HG02938 (cell line): ENCODE data around the gene CS.

Experiments used
- ATAC-seq: cut with Tn5 transposase; IDR thresholded peaks from one replicate; pipeline ENCODE4 v1.9.1; 2021; ENCODE audit warnings: mild to moderate bottlenecking, moderate library complexity; ENCODE audit not compliant: unreplicated experiment

The CS gene

DNA sequence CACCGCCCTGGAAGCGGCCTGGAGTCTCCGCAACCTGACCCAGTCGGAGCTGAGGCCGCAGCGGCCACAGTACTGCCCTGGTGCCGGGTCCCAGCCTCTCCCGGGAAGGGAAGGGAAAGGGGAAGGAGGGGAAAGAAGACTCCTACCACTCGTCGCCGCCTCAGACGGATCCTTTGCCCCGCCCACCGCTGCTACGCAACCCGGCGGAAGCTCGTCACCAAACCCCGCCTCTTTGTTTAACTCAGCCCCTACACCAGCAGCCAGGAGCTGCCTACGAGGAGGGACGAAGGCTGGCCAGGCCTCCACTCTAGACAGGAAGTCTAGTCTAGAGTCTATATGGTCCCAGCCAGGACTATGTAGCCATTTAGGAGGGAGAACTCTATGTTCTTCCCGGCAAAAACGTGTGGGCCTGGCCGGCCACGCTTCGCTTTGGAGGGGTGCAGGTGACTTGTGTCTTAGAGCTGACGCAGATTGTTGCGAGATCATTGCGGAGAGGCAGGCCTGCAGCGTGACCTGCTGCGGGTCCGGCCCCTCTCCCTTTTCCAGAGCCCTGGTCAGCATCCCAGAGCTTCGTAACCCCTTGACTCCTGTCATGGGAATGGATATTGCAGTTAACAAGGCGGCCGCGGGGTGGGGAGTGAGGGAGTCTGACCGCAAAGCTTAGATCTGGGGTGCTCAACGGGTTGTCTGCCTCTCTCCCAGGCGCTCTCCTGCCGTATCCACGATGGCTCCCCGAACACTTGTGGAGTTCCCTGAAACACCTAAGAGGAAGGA is 78.2 kb downstream of the CS start, which contains the start of gene RNF41:
TSS of gene RNF41 (minus strand) at position 166 of the 774 bp plus-strand sequence. CDS start 7,875 bp downstream, outside the sequence.
- peak; percentile 80 for ATAC-seq
